GM10248 (cell line): Measurements from ENCODE around the gene ATAD1.

Source experiments
- CTCF ChIA-PET: fragments of 300-600 bp; sonication (Branson Sonifier 250); formaldehyde crosslinking; extraction: SDS; loops from one replicate; lab custom pipeline; 2021; ENCODE audit warnings: antibody characterized with exemption; lab: Yijun Ruan, JAX
- POLR2A ChIA-PET: fragments of 350-650 bp; sonication (Branson Sonifier 250); formaldehyde crosslinking; extraction: SDS; loops from one replicate; lab custom pipeline; 2020; ENCODE audit warnings: antibody characterized with exemption; lab: Yijun Ruan, JAX
- DNase-seq: peaks from one replicate; pipeline ENCODE4 v3.0.0; 2012; ENCODE audit errors: extremely low spot score
- CTCF ChIP-seq: IDR thresholded peaks from 2 replicates; pipeline ENCODE4 v1.5.1; 2012; ENCODE audit warnings: mild to moderate bottlenecking, low read depth; ENCODE audit errors: extremely low read depth, missing control alignments, control extremely low read depth

The ATAD1 gene

GRCh38 chr10:87826653-87827052 lies 8.6 kb upstream of the ATAD1 start:
- POLR2A ChIA-PET: no interaction called here
- CTCF ChIA-PET: interaction anchor here (1.0 to 1.8 kb wide), 3 partner anchors 12 to 35 kb away, joined by 3 read pairs; no protein-coding TSS in a partner anchor

GRCh38 chr10:87819289-87819585 lies 1.2 kb upstream of the ATAD1 start:
- TF ChIP-seq CTCF: no peak
- ChIA-PET CTCF (interaction anchor here (1.0 to 2.9 kb wide), 11 partner anchors 8 to 764 kb away, joined by 3 to 11 read pairs (median 4); partner anchors contain the start of gene RNLS), POLR2A (no interaction called here)
- no peak for DNase-seq

More at GRCh38 chr10:87826653-87827052, 8.6 kb upstream of the ATAD1 start:
- DNase-seq: no peak
- no peak for TF ChIP-seq CTCF

GRCh38 chr10:87818505-87819288 lies 671 bp upstream of the ATAD1 start:
- ChIA-PET CTCF (interaction anchor here (0.8 to 2.9 kb wide), 21 partner anchors 8 to 764 kb away, joined by 3 to 11 read pairs (median 4); partner anchors contain the start of gene RNLS), POLR2A (interaction anchor here (1.2 kb wide), 1 partner anchor 43 kb away, joined by 3 read pairs; no protein-coding TSS in a partner anchor)
- TF ChIP-seq CTCF: peak; percentile 12
- DNase-seq: peak; percentile 61

- no peak for TF ChIP-seq CTCF
- ChIA-PET POLR2A (no interaction called here), CTCF (interaction anchor here (1.2 to 2.9 kb wide), 6 partner anchors 13 to 766 kb away, joined by 3 to 11 read pairs (median 6); partner anchors contain the start of gene RNLS)
- DNase-seq: no peak
Measured at GRCh38 chr10:87816898-87817608, 973 bp downstream of the ATAD1 start.

- CTCF ChIA-PET: interaction anchor here (1.2 to 1.7 kb wide), 2 partner anchors 12 to 22 kb away, joined by 4 to 8 read pairs; no protein-coding TSS in a partner anchor
- no peak for DNase-seq
- no peak for TF ChIP-seq CTCF
- POLR2A ChIA-PET: no interaction called here
Measured at GRCh38 chr10:87816163-87816897, 1.7 kb downstream of the ATAD1 start.
